ENCODE results near the gene ATP5PB.

Gene ATP5PB

GRCh38 chr1:111412839-111413238 is 36.4 kb upstream of the ATP5PB start:
- in situ Hi-C loops (cut with MboI; ENCODE audit: low pct_unique_long_range_greater_than_20kb, low sequenced_read_pairs, unreplicated experiment) = no loop called here
- no peak for DNase-seq (ENCODE audit: low spot score)
- no peak for TF ChIP-seq CTCF (IDR thresholded peaks at IDR 0.05; ENCODE audit: extremely low read depth, insufficient read depth, missing control alignments)

GRCh38 chr1:111414756-111415155 is 34.5 kb upstream of the ATP5PB start:
- no peak for DNase-seq (ENCODE audit: low spot score)
- TF ChIP-seq CTCF (IDR thresholded peaks at IDR 0.05; ENCODE audit: extremely low read depth, insufficient read depth, missing control alignments) = no peak
- in situ Hi-C loops (cut with MboI; ENCODE audit: low pct_unique_long_range_greater_than_20kb, low sequenced_read_pairs, unreplicated experiment) = no loop called here

- in situ Hi-C loops (cut with MboI; ENCODE audit: low pct_unique_long_range_greater_than_20kb, low sequenced_read_pairs, unreplicated experiment) = no loop called here
- TF ChIP-seq CTCF (IDR thresholded peaks at IDR 0.05; ENCODE audit: extremely low read depth, insufficient read depth, missing control alignments) = no peak
- no peak for DNase-seq (ENCODE audit: low spot score)
Observed at GRCh38 chr1:111415461-111415860, 33.8 kb upstream of the ATP5PB start.

- TF ChIP-seq CTCF (IDR thresholded peaks at IDR 0.05; ENCODE audit: extremely low read depth, insufficient read depth, missing control alignments) = no peak
- in situ Hi-C loops (cut with MboI; ENCODE audit: low pct_unique_long_range_greater_than_20kb, low sequenced_read_pairs, unreplicated experiment) = no loop called here
- no peak for DNase-seq (ENCODE audit: low spot score)
Observed at GRCh38 chr1:111417755-111418154, 31.5 kb upstream of the ATP5PB start.

GRCh38 chr1:111419037-111419436 is 30.2 kb upstream of the ATP5PB start:
- no peak for DNase-seq (ENCODE audit: low spot score)
- no peak for TF ChIP-seq CTCF (IDR thresholded peaks at IDR 0.05; ENCODE audit: extremely low read depth, insufficient read depth, missing control alignments)
- in situ Hi-C loops (cut with MboI; ENCODE audit: low pct_unique_long_range_greater_than_20kb, low sequenced_read_pairs, unreplicated experiment) = no loop called here

GRCh38 chr1:111420377-111420776 is 28.9 kb upstream of the ATP5PB start:
- no peak for DNase-seq (ENCODE audit: low spot score)
- in situ Hi-C loops (cut with MboI; ENCODE audit: low pct_unique_long_range_greater_than_20kb, low sequenced_read_pairs, unreplicated experiment) = no loop called here
- TF ChIP-seq CTCF (IDR thresholded peaks at IDR 0.05; ENCODE audit: extremely low read depth, insufficient read depth, missing control alignments) = no peak

Data from GM13977 (cell line).